Panc1 (cell line): ENCODE results near the gene OR56A5. TPM values are rescaled to one million over a fixed set of nuclear protein-coding genes. Genes with fewer than 3 reads are reported as not detected.

ENCODE experiments used
- ATAC-seq: fragments of 200-7000 bp; cut with Tn5 transposase; 2 replicates; pipeline ENCODE4 v1.9.1; 2020; ENCODE audit warnings: mild to moderate bottlenecking, moderate library complexity
- BruUV-seq: library from RNA; stranded (reverse); fragments of 400-500 nt; replicated peaks from 2 replicates; lab custom pipeline; 2021; lab: Mats Ljungman, UMichigan
- CTCF ChIA-PET: fragments of 300-600 bp; sonication (Branson Sonifier 250); formaldehyde crosslinking; loops from one replicate; lab custom pipeline; 2022; ENCODE audit warnings: antibody characterized with exemption; lab: Charles Lee
- POLR2A ChIA-PET: fragments of 300-600 bp; sonication (Branson Sonifier 250); formaldehyde crosslinking; loops from one replicate; lab custom pipeline; 2022; ENCODE audit warnings: antibody characterized with exemption; lab: Charles Lee
- DNase-seq: peaks from one replicate; pipeline ENCODE4 v3.0.0-alpha.2; 2010; ENCODE audit warnings: low read depth, low spot score
- H3K27ac ChIP-seq: 2 replicates; pipeline ENCODE4 v1.5.1; 2011; ENCODE audit warnings: mild to moderate bottlenecking, low read length, inconsistent platforms
- H3K27me3 ChIP-seq: fragments of 200-500 bp; sonication (Bioruptor generic); 2 replicates; pipeline ENCODE4 v1.6.0; 2014; ENCODE audit warnings: low read length, inconsistent platforms; ENCODE audit not compliant: control insufficient read depth, insufficient read depth
- H3K36me3 ChIP-seq: fragments of 200-500 bp; sonication (Bioruptor generic); 2 replicates; pipeline ENCODE4 v1.5.1; 2014; ENCODE audit warnings: inconsistent platforms, mild to moderate bottlenecking, low read length, moderate library complexity; ENCODE audit not compliant: control insufficient read depth, insufficient read depth
- H3K4me1 ChIP-seq: 2 replicates; pipeline ENCODE4 v1.5.1; 2011; ENCODE audit warnings: inconsistent platforms, mild to moderate bottlenecking, low read length, moderate library complexity; ENCODE audit not compliant: control insufficient read depth, insufficient read depth
- H3K4me3 ChIP-seq, 2 experiments: 2 replicates each; pipeline ENCODE4 v1.5.1; 2011 to 2012; ENCODE audit warnings: low read depth in 2 of 2, low read length in 2 of 2, mild to moderate bottlenecking in 2 of 2, inconsistent platforms in 1 of 2, moderate library complexity in 1 of 2
- H3K9me3 ChIP-seq: fragments of 200-500 bp; sonication (Bioruptor generic); 2 replicates; pipeline ENCODE4 v1.5.1; 2014; ENCODE audit warnings: low read depth, mild to moderate bottlenecking, inconsistent platforms, low read length, moderate library complexity; ENCODE audit not compliant: control insufficient read depth, insufficient read depth
- CTCF ChIP-seq: fragments of 450-650 bp; IDR thresholded peaks from 2 replicates; pipeline ENCODE4 v1.5.1; 2017; ENCODE audit warnings: mild to moderate bottlenecking
- POLR2AphosphoS5 ChIP-seq: IDR thresholded peaks from 2 replicates; pipeline ENCODE4 v1.6.1; 2012; ENCODE audit warnings: mild to moderate bottlenecking, low read depth, low read length, moderate library complexity
- REST ChIP-seq, 2 experiments: IDR thresholded peaks; 2 replicates each; pipeline ENCODE4 v1.6.1; 2011 to 2012; ENCODE audit warnings: low read depth in 2 of 2, control low read depth in 1 of 2, low read length in 1 of 2, mild to moderate bottlenecking in 1 of 2, moderate library complexity in 1 of 2; ENCODE audit not compliant: insufficient read depth in 1 of 2
- SIN3A ChIP-seq: IDR thresholded peaks from 2 replicates; pipeline ENCODE4 v1.6.1; 2012; ENCODE audit warnings: low read depth, mild to moderate bottlenecking, low read length, moderate library complexity, borderline replicate concordance; ENCODE audit not compliant: insufficient read depth
- TCF7L2 ChIP-seq: IDR thresholded peaks from 2 replicates; pipeline ENCODE4 v1.6.1; 2011; ENCODE audit warnings: mild to moderate bottlenecking, low read depth, low read length, inconsistent platforms
- in situ Hi-C: cut with HindIII; loops from 2 replicates; pipeline ENCODE4 v1.10.0; 2016; ENCODE audit warnings: low sequenced_read_pairs, low pct_unique_long_range_greater_than_20kb
- intact Hi-C: fragments of 100-400 bp; cut with micrococcal nuclease; formaldehyde crosslinking; loops from one replicate; pipeline ENCODE4 v1.10.0; 2022; ENCODE audit not compliant: unreplicated experiment
- total RNA-seq: library from RNA; stranded (reverse); gene quantifications from one replicate; pipeline ENCODE4 v1.2.1, GENCODE V29; 2021; ENCODE audit not compliant: unreplicated experiment

The OR56A5 gene
- total RNA-seq, 1 experiment from 2014 or later = not detected

- in situ Hi-C loops = no loop called here
- TF ChIP-seq REST (IDR thresholded peaks at IDR 0.05; ENCODE audit: insufficient read depth in 1 of 2, low read depth in 2 of 2, low read length in 1 of 2) (no peak), TCF7L2 (no peak), CTCF (no peak), POLR2AphosphoS5 (no peak), SIN3A (no peak)
- ATAC-seq = no peak
- H3K9me3 ChIP-seq = no peaks in the 10 kb centered on the region
- CTCF ChIA-PET = no interaction called here
- DNase-seq = no peak
- H3K36me3 ChIP-seq = no peaks in the 10 kb centered on the region
- peaks cover 2% of the 10 kb centered on the region; the same call in 1 of the 2 replicates for H3K27me3 ChIP-seq
- H3K4me3 ChIP-seq = no peak within 1 kb of the TSS
- BruUV-seq = no TSS peak
- POLR2A ChIA-PET = no interaction called here
- no peaks in the 10 kb centered on the region for H3K4me1 ChIP-seq
- intact Hi-C loops = no loop called here
- no peak within 1 kb of the TSS for H3K27ac ChIP-seq
Measured at GRCh38 chr11:5986885-5987284, 18.6 kb upstream of the OR56A5 start, which contains the start of gene OR52L1. Gene OR52L1, minus strand, starts transcription at chr11:5986985. Its CDS starts 55 bp downstream, at chr11:5986930.

GRCh38 chr11:5983443-5983842 is 15.1 kb upstream of the OR56A5 start:
- H3K9me3 ChIP-seq = no peaks in the 10 kb centered on the region
- BruUV-seq = no TSS peak
- H3K4me1 ChIP-seq = no peaks in the 10 kb centered on the region
- peaks cover 2% of the 10 kb centered on the region; the same call in 1 of the 2 replicates for H3K27me3 ChIP-seq
- no peaks in the 10 kb centered on the region for H3K36me3 ChIP-seq
- ChIA-PET POLR2A (no interaction called here), CTCF (no interaction called here)
- no peak overlapping the region for H3K4me3 ChIP-seq
- intact Hi-C loops = no loop called here
- TF ChIP-seq POLR2AphosphoS5 = no peak
- no peak for TF ChIP-seq REST (IDR thresholded peaks at IDR 0.05; ENCODE audit: insufficient read depth in 1 of 2, low read depth in 2 of 2, low read length in 1 of 2)
- TF ChIP-seq CTCF = peak; percentile 16; the same call in 1 of the 2 replicates
- in situ Hi-C loops = no loop called here
- H3K27ac ChIP-seq = no peak overlapping the region
- ATAC-seq = no peak
- DNase-seq = no peak
